ENCODE measurements around the gene TSPAN2. TPM values are rescaled to one million over a fixed set of nuclear protein-coding genes. Genes with fewer than 3 reads are reported as not detected.

The TSPAN2 gene
- total RNA-seq, 1 donor from 2014 or later, result 5.3 TPM

DNA sequence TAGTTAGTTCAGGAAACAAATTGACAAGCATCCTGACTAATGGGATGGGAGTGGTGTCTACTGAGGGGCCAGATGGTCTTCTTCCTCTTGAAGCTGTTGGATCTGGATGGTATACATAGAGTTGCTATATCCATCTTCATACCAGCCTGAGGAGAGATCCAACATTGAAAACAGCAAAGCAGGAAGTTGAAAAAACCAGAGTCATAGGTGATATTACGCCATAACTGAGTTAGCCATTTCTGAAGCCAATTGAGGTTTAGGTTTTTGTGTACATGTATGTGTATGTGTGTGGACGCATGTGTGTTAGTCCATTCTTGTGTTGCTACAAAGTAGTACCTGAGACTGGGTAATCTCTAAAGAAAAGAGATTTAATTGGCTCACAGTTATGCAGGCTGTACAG lies 2.3 kb upstream of the TSPAN2 start:
- TF ChIP-seq, protein P1, sequence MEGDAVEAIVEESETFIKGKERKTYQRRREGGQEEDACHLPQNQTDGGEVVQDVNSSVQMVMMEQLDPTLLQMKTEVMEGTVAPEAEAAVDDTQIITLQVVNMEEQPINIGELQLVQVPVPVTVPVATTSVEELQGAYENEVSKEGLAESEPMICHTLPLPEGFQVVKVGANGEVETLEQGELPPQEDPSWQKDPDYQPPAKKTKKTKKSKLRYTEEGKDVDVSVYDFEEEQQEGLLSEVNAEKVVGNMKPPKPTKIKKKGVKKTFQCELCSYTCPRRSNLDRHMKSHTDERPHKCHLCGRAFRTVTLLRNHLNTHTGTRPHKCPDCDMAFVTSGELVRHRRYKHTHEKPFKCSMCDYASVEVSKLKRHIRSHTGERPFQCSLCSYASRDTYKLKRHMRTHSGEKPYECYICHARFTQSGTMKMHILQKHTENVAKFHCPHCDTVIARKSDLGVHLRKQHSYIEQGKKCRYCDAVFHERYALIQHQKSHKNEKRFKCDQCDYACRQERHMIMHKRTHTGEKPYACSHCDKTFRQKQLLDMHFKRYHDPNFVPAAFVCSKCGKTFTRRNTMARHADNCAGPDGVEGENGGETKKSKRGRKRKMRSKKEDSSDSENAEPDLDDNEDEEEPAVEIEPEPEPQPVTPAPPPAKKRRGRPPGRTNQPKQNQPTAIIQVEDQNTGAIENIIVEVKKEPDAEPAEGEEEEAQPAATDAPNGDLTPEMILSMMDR (IDR thresholded peaks at IDR 0.05; ENCODE audit: borderline replicate concordance), result no peak
- no peak overlapping the region for H3K27ac ChIP-seq (replicated peaks)

DNA sequence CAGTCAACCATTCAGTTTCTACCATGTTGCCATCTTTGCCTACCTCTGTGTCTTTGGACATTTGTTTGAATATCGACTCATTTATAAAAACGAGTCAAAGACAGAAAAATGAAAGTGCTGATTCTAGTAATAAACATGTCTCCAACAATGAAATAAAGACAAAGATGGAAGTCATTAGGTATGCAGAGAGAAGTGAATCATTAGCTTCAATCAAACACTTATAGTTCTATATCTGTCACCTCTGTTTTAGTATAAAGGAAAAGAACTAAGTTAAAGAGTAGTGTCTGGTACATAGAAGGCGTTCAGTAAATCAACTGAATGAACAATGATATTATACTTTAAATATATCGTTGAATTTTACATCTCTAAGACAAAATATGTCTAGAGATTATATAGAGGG lies 1.7 kb upstream of the TSPAN2 start:
- intact Hi-C loops (cut with micrococcal nuclease), result no loop called here
- Histone ChIP-seq H3K27ac (replicated peaks) (peak overlapping the region; percentile 89), H3K9me3 (replicated peaks) (no peaks in the 10 kb centered on the region), H3K27me3 (ENCODE audit: low read depth) (peaks cover 5% of the 10 kb centered on the region), H3K36me3 (no peaks in the 10 kb centered on the region), H3K4me3 (no peak overlapping the region), H3K4me1 (peaks cover 26% of the 10 kb centered on the region)
- DNase-seq, result no peak
- TF ChIP-seq, protein P1 (IDR thresholded peaks at IDR 0.05; ENCODE audit: borderline replicate concordance), result no peak

More for the DNA sequence above, 2.3 kb upstream of the TSPAN2 start:
- Histone ChIP-seq H3K36me3 (no peaks in the 10 kb centered on the region), H3K4me3 (no peak overlapping the region), H3K4me1 (peaks cover 23% of the 10 kb centered on the region), H3K27me3 (ENCODE audit: low read depth) (peaks cover 5% of the 10 kb centered on the region), H3K9me3 (replicated peaks) (no peaks in the 10 kb centered on the region)
- intact Hi-C loops (cut with micrococcal nuclease), result no loop called here
- no peak for DNase-seq

DNA sequence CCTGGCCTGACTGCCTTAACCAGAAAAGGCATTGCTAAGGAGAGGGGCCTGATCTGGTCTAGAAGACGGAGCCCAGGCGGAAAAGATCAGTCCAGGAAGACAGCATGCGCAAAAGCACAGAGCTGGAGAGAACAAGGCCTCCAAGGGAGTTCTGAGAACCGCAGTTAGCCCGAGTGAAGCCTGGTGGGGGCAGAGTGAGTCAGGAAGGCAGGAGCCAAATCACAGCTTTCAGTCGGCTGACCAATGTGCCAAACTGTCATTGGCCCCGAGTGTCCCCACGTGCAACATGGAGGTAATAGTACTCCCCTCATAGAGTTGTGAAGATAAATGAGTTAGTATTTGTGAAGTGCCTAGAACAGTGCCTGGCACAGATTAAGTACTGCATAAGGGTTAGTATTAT lies 1.2 kb upstream of the TSPAN2 start:
- peak; percentile 31 for DNase-seq
- peak overlapping the region; percentile 89 for H3K27ac ChIP-seq (replicated peaks)
- peaks cover 30% of the 10 kb centered on the region for H3K4me1 ChIP-seq
- no peaks in the 10 kb centered on the region for H3K9me3 ChIP-seq (replicated peaks)
- H3K36me3 ChIP-seq, result no peaks in the 10 kb centered on the region
- TF ChIP-seq, protein P1 (IDR thresholded peaks at IDR 0.05; ENCODE audit: borderline replicate concordance), result no peak
- intact Hi-C loops (cut with micrococcal nuclease), result no loop called here
- H3K4me3 ChIP-seq, result peak overlapping the region; percentile 84
- H3K27me3 ChIP-seq (ENCODE audit: low read depth), result peaks cover 5% of the 10 kb centered on the region

DNA sequence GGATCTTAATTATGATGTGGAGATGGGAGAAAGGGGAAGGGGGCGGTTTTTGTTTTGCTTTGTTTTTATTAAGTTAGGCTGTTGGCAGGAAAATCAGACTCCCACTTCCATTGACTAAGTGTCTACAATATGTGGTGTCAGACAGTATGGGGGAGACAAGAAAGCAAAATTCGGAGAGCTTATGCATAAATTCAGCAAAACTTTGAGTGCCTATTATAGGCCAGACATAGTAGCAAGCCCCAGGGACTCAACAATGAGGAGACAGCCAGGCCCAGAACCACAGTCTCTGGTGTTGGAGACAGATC lies 835 bp upstream of the TSPAN2 start:
- no peak for DNase-seq
- intact Hi-C loops (cut with micrococcal nuclease), result no loop called here
- peaks cover 5% of the 10 kb centered on the region for H3K27me3 ChIP-seq (ENCODE audit: low read depth)
- no peaks in the 10 kb centered on the region for H3K36me3 ChIP-seq
- peak overlapping the region; percentile 84 for H3K4me3 ChIP-seq
- H3K27ac ChIP-seq (replicated peaks), result peak overlapping the region; percentile 89
- no peaks in the 10 kb centered on the region for H3K9me3 ChIP-seq (replicated peaks)
- TF ChIP-seq, protein P1 (IDR thresholded peaks at IDR 0.05; ENCODE audit: borderline replicate concordance), result peak; percentile 26
- H3K4me1 ChIP-seq, result peaks cover 34% of the 10 kb centered on the region

DNA sequence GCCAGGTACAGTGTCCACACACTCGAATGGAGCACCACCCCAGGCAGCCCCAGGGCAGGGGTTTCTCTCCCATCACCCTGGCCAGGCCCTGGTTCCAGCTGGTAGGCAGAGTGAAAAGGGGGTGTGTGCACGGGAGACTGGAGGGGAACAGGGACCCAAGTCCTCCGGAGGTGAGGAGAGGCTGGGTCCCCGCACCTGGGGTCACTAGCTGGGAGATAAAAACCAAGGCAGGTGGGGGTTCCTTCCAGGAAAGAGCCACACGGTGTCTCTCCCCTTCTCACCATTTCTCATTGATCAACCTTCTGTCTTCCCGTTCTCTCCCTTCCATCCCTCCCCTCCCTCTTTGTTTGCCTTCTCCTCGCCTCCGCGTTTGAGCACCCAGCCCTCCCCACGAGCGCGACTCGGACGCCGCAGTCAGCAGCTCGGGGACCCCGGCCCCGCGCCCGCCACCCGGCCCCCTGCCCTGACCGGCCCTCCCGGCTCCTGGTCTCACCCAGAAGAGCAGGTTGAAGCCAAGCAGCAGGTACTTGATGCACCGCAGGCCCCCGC lies 358 bp downstream of the TSPAN2 start:
- TF ChIP-seq, protein P1 (IDR thresholded peaks at IDR 0.05; ENCODE audit: borderline replicate concordance), result no peak
- peak overlapping the region; percentile 84 for H3K4me3 ChIP-seq
- intact Hi-C loops (cut with micrococcal nuclease), result no loop called here
- H3K4me1 ChIP-seq, result peaks cover 46% of the 10 kb centered on the region
- H3K27me3 ChIP-seq (ENCODE audit: low read depth), result peaks cover 5% of the 10 kb centered on the region
- H3K27ac ChIP-seq (replicated peaks), result peak overlapping the region; percentile 89
- DNase-seq, result no peak
- H3K9me3 ChIP-seq (replicated peaks), result no peaks in the 10 kb centered on the region
- no peaks in the 10 kb centered on the region for H3K36me3 ChIP-seq

Measured in left ventricle myocardium inferior (tissue), 1 donor.